Endothelial cell of umbilical vein (primary cell): ENCODE measurements around the gene ATP5MK.

ENCODE experiments used
- JUN ChIP-seq: IDR thresholded peaks from 2 replicates; pipeline ENCODE4 v1.6.1; 2011; ENCODE audit warnings: borderline replicate concordance, low read depth; ENCODE audit not compliant: insufficient read length, insufficient read depth
- POLR2A ChIP-seq: IDR thresholded peaks from 2 replicates; pipeline ENCODE4 v1.6.1; 2012; ENCODE audit warnings: low read depth, mild to moderate bottlenecking, control low read depth, low read length
- TF ChIP-seq, protein P1 (sequence below), 2 donors: IDR thresholded peaks; 1 replicate in 1 of 2; 2 replicates in 1 of 2; pipeline ENCODE4 v1.5.1; 2011; ENCODE audit warnings: low read length in 2 of 2, mild to moderate bottlenecking in 2 of 2, moderate library complexity in 2 of 2, control low read depth in 1 of 2, inconsistent platforms in 1 of 2, low read depth in 1 of 2; ENCODE audit not compliant: insufficient read depth in 1 of 2; ENCODE audit errors: extremely low read depth in 1 of 2

DNA sequence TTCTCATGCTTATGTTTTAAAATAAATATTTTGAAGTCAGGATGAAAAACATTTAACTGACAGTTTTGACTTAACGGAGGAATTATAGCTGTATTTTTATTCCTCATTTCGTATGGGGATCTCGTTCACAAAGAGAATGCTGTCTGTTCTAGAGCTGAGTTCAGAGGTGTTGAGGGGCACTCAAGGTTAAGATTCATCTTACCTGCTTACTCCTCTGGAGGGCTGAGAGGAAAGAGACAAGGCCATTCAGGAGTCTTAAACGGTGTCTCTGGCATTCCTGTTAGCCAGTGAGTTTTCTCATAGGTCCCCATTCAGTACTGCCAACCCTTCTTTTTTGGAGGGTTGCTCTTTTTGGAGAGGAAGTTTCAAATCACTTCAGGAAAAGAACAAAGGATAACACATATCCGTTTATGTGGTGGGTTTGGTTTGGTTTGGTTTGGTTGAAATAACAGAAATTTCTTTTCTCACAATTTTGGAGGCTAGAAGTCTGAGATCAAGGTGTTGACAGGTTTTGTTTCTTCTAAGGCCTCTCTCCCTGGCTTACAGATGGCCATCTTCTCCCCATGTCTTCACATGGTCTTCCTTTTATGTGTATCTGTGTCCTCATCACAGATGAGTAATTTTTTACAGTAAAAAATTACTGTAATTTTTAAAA lies 32.8 kb upstream of the ATP5MK start:
- TF ChIP-seq, protein P1, sequence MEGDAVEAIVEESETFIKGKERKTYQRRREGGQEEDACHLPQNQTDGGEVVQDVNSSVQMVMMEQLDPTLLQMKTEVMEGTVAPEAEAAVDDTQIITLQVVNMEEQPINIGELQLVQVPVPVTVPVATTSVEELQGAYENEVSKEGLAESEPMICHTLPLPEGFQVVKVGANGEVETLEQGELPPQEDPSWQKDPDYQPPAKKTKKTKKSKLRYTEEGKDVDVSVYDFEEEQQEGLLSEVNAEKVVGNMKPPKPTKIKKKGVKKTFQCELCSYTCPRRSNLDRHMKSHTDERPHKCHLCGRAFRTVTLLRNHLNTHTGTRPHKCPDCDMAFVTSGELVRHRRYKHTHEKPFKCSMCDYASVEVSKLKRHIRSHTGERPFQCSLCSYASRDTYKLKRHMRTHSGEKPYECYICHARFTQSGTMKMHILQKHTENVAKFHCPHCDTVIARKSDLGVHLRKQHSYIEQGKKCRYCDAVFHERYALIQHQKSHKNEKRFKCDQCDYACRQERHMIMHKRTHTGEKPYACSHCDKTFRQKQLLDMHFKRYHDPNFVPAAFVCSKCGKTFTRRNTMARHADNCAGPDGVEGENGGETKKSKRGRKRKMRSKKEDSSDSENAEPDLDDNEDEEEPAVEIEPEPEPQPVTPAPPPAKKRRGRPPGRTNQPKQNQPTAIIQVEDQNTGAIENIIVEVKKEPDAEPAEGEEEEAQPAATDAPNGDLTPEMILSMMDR (IDR thresholded peaks at IDR 0.05; ENCODE audit: extremely low read depth in 1 of 2, insufficient read depth in 1 of 2, low read depth in 1 of 2, low read length in 2 of 2), result no peak
- no peak for TF ChIP-seq JUN
- no peak for TF ChIP-seq POLR2A
